Measurements from ENCODE around the gene CYRIA.

Gene CYRIA

GRCh38 chr2:16617282-16618266, 48.1 kb downstream of the CYRIA start:
- H3K4me3 ChIP-seq (ENCODE audit: low read depth, low read length): no peak overlapping the region
- DNase-seq (ENCODE audit: low read depth): no peak

All from skeletal muscle cell (primary cell).